K562 (cell line): Measurements from ENCODE around the gene COQ8B. TPM values are rescaled to one million over a fixed set of nuclear protein-coding genes. Genes with fewer than 3 reads are reported as not detected.

Experiments used
- BMI1 ChIP-seq: fragments of 150-350 bp; IDR thresholded peaks from 2 replicates; pipeline ENCODE4 v1.6.1; 2014; ENCODE audit warnings: low read length
- E2F6 ChIP-seq, 2 experiments: IDR thresholded peaks; 2 replicates each; pipeline ENCODE4 v1.6.1; 2011; ENCODE audit warnings: borderline replicate concordance in 1 of 2, control low read depth in 1 of 2, low read depth in 1 of 2, low read length in 1 of 2, mild to moderate bottlenecking in 1 of 2, mixed read lengths in 1 of 2, moderate library complexity in 1 of 2; ENCODE audit not compliant: insufficient read depth in 1 of 2, insufficient read length in 1 of 2, poor library complexity in 1 of 2, severe bottlenecking in 1 of 2; ENCODE audit errors: extremely low read depth in 1 of 2
- FOXK2 ChIP-seq, 2 experiments: fragments of 450-650 bp; IDR thresholded peaks in 1 of 2; conservative IDR thresholded peaks in 1 of 2; 2 replicates each; pipeline ENCODE4 v1.6.1; 2016; ENCODE audit warnings: low read depth in 2 of 2, mild to moderate bottlenecking in 1 of 2
- HOMEZ ChIP-seq: fragments of 250-450 bp; sonication (Bioruptor Pico); IDR thresholded peaks from 2 replicates; pipeline ENCODE4 v1.4.0; 2020; ENCODE audit warnings: mild to moderate bottlenecking, moderate library complexity
- NR2C1 ChIP-seq, 2 experiments: fragments of 450-650 bp; IDR thresholded peaks; 2 replicates each; pipeline ENCODE4 v1.6.1; 2017; ENCODE audit warnings: mild to moderate bottlenecking in 2 of 2, antibody characterized with exemption in 1 of 2, inconsistent platforms in 1 of 2, missing compliant biosample characterization in 1 of 2, missing genetic modification characterization in 1 of 2
- RBM17 ChIP-seq: fragments of 200-400 bp; formaldehyde crosslinking; IDR thresholded peaks from 2 replicates; pipeline ENCODE4 v1.6.1; 2017; ENCODE audit warnings: low read depth, mild to moderate bottlenecking, low read length, borderline replicate concordance
- SMARCA5 ChIP-seq: fragments of 450-650 bp; IDR thresholded peaks from 2 replicates; pipeline ENCODE4 v1.6.1; 2016
- SP1 ChIP-seq: sonication (generic); formaldehyde crosslinking; IDR thresholded peaks from 2 replicates; pipeline ENCODE4 v1.8.1; 2022; ENCODE audit warnings: mild to moderate bottlenecking, missing genetic modification reagents
- SPI1 ChIP-seq: IDR thresholded peaks from 2 replicates; pipeline ENCODE4 v1.6.1; 2011; ENCODE audit warnings: low read depth, low read length, control low read depth, borderline replicate concordance
- SRSF1 ChIP-seq: fragments of 200-400 bp; formaldehyde crosslinking; IDR thresholded peaks from 2 replicates; pipeline ENCODE4 v1.6.1; 2017; ENCODE audit warnings: mild to moderate bottlenecking, low read depth, low read length, moderate library complexity
- STAT6 ChIP-seq: sonication (generic); formaldehyde crosslinking; IDR thresholded peaks from 2 replicates; pipeline ENCODE4 v1.8.1; 2023; ENCODE audit warnings: mild to moderate bottlenecking, missing genetic modification reagents
- TCF3 ChIP-seq: sonication (generic); formaldehyde crosslinking; IDR thresholded peaks from 2 replicates; pipeline ENCODE4 v1.4.0; 2020; ENCODE audit warnings: mild to moderate bottlenecking, missing genetic modification reagents
- TFAP4 ChIP-seq: sonication (generic); formaldehyde crosslinking; IDR thresholded peaks from 2 replicates; pipeline ENCODE4 v1.8.0; 2022; ENCODE audit warnings: missing genetic modification reagents, mild to moderate bottlenecking, moderate library complexity, borderline replicate concordance
- USF2 ChIP-seq: sonication (generic); formaldehyde crosslinking; IDR thresholded peaks from 2 replicates; pipeline ENCODE4 v1.5.0; 2020; ENCODE audit warnings: missing genetic modification reagents
- WHSC1 ChIP-seq: IDR thresholded peaks from one replicate; pipeline ENCODE4 v1.6.1; 2012; ENCODE audit warnings: low read length, control low read depth, inconsistent platforms
- ZKSCAN8 ChIP-seq: fragments of 200-800 bp; sonication (Bioruptor generic); IDR thresholded peaks from 2 replicates; pipeline ENCODE4 v1.6.1; 2016; ENCODE audit warnings: missing genetic modification characterization, missing compliant biosample characterization
- ZNF24 ChIP-seq: fragments of 450-650 bp; IDR thresholded peaks from 2 replicates; pipeline ENCODE4 v1.6.1; 2016
- polyA plus RNA-seq, 8 experiments: library from polyadenylated mRNA; depleted of rRNA in 4 of 8; stranded (reverse) in 5 of 8; unstranded in 3 of 8; fragments of >200 nt; fragmentation: Nextera tagmentation in 2 of 8; fragmentation: Illumina TruSeq in 1 of 8; extraction: Ambion mirVana in 2 of 8; extraction: Trizol in 1 of 8; gene quantifications; 2 replicates each; pipeline versions ENCODE4 v1.2.1 to v1.2.3, GENCODE V29; 2011 to 2014; ENCODE audit warnings: inconsistent platforms in 1 of 8, missing spikeins in 1 of 8
- total RNA-seq, 7 experiments: library from RNA; depleted of rRNA in 6 of 7; stranded (reverse); fragments of >200 nt in 6 of 7; fragmentation: Illumina TruSeq in 2 of 7; extraction: Trizol in 2 of 7; gene quantifications; 2 replicates each; pipeline versions ENCODE4 v1.2.1 to v1.2.3, GENCODE V29; 2011 to 2021; ENCODE audit warnings: low replicate concordance in 1 of 7

The COQ8B gene
- total and polyA plus RNA-seq, 9 of the 15 experiments (the other 6 are each of a cell fraction or from before 2014, with no cell fraction given) = 0.41 to 32.3 (median 12.9) TPM

- TF ChIP-seq HOMEZ (CRISPR knock-in tag) (no peak), ZNF24 (no peak), FOXK2 (conservative IDR thresholded peaks at IDR 0.05 in 1 of 2, IDR thresholded peaks at IDR 0.05 in 1 of 2; ENCODE audit: low read depth in 2 of 2) (peak in 1 of 2 experiments; percentile 56; a peak in 1 of 4 replicates), SPI1 (peak; percentile 79), TFAP4 (peak; percentile 46; the same call in 1 of the 2 replicates), NR2C1 (IDR thresholded peaks at IDR 0.05) (0 out of 2 replicates have a peak, but pooled peaks have one; percentile 24), NR2C1 (tag; IDR thresholded peaks at IDR 0.05) (no peak), RBM17 (no peak), ZKSCAN8 (CRISPR knock-in tag) (no peak), BMI1 (no peak), WHSC1 (no peak), E2F6 (IDR thresholded peaks at IDR 0.05; ENCODE audit: borderline replicate concordance in 1 of 2, extremely low read depth in 1 of 2, insufficient read depth in 1 of 2, insufficient read length in 1 of 2, low read depth in 1 of 2, low read length in 1 of 2, poor library complexity in 1 of 2, severe bottlenecking in 1 of 2) (peak in 1 of 2 experiments; percentile 58), USF2 (CRISPR knock-in tag) (peak; percentile 78), SRSF1 (no peak), SP1 (CRISPR knock-in tag) (peak; percentile 63), SMARCA5 (no peak), STAT6 (CRISPR knock-in tag) (0 out of 2 replicates have a peak, but pooled peaks have one; percentile 16), TCF3 (CRISPR knock-in tag) (0 out of 2 replicates have a peak, but pooled peaks have one; percentile 4)
Measured at GRCh38 chr19:40687525-40688016, 29.1 kb downstream of the COQ8B start (continued).
